GM23338 (cell line): Measurements from ENCODE around the gene KANK4. TPM values are rescaled to one million over a fixed set of nuclear protein-coding genes. Genes with fewer than 3 reads are reported as not detected.

Experiments used
- ATAC-seq: fragments of 200-7000 bp; cut with Tn5 transposase; 3 replicates; pipeline ENCODE4 v1.9.1; 2020
- DNase-seq: peaks from one replicate; pipeline ENCODE4 v3.0.0-alpha.2; 2015; ENCODE audit warnings: low spot score
- H2AFZ ChIP-seq: fragments of 200-600 bp; sonication (generic); 2 replicates; pipeline ENCODE4 v1.8.0; 2016; ENCODE audit warnings: antibody characterized with exemption, mild to moderate bottlenecking, moderate library complexity
- H3F3A ChIP-seq: fragments of 200-600 bp; sonication (generic); replicated peaks from 2 replicates; pipeline ENCODE4 v1.8.0; 2017; ENCODE audit warnings: antibody characterized with exemption, mixed run types, low read depth
- H3K27ac ChIP-seq: fragments of 200-600 bp; sonication (generic); 2 replicates; pipeline ENCODE4 v1.6.1; 2016; ENCODE audit warnings: low read depth
- H3K27me3 ChIP-seq: fragments of 200-600 bp; sonication (generic); 2 replicates; pipeline ENCODE4 v1.8.0; 2016; ENCODE audit warnings: mild to moderate bottlenecking, mixed run types, moderate library complexity; ENCODE audit not compliant: insufficient read depth
- H3K36me3 ChIP-seq: fragments of 200-600 bp; sonication (generic); 2 replicates; pipeline ENCODE4 v1.8.0; 2016; ENCODE audit warnings: mild to moderate bottlenecking; ENCODE audit not compliant: insufficient read depth
- H3K4me1 ChIP-seq: fragments of 200-600 bp; sonication (generic); 2 replicates; pipeline ENCODE4 v1.8.0; 2016; ENCODE audit warnings: mild to moderate bottlenecking, moderate library complexity; ENCODE audit not compliant: insufficient read depth
- H3K4me2 ChIP-seq: fragments of 200-600 bp; sonication (generic); 2 replicates; pipeline ENCODE4 v1.7.1; 2017; ENCODE audit warnings: mixed run types
- H3K4me3 ChIP-seq: fragments of 200-600 bp; sonication (generic); 2 replicates; pipeline ENCODE4 v1.6.1; 2016; ENCODE audit warnings: mixed run types
- H3K79me2 ChIP-seq: fragments of 200-600 bp; sonication (generic); replicated peaks from 2 replicates; pipeline ENCODE4 v1.8.0; 2017; ENCODE audit warnings: mild to moderate bottlenecking; ENCODE audit not compliant: insufficient read depth
- H3K9me2 ChIP-seq: fragments of 200-600 bp; sonication (generic); 2 replicates; pipeline ENCODE4 v1.8.0; 2017; ENCODE audit not compliant: insufficient read depth
- H4K20me1 ChIP-seq: fragments of 200-600 bp; sonication (generic); replicated peaks from 2 replicates; pipeline ENCODE4 v1.8.0; 2017; ENCODE audit warnings: mild to moderate bottlenecking; ENCODE audit not compliant: insufficient read depth
- H3K27ac Mint-ChIP-seq: 2 replicates; pipeline ENCODE4 v1.8.0; 2020; ENCODE audit warnings: inconsistent platforms, mild to moderate bottlenecking, moderate library complexity, mixed read lengths
- H3K27me3 Mint-ChIP-seq: 3 replicates; pipeline ENCODE4 v1.8.0; 2022; ENCODE audit warnings: low read depth, mild to moderate bottlenecking, moderate library complexity, mixed read lengths, inconsistent platforms; ENCODE audit not compliant: insufficient read depth, poor library complexity
- H3K36me3 Mint-ChIP-seq: 3 replicates; pipeline ENCODE4 v1.8.0; 2021; ENCODE audit warnings: low read depth, mild to moderate bottlenecking, inconsistent platforms, moderate library complexity, mixed read lengths
- H3K4me1 Mint-ChIP-seq: 3 replicates; pipeline ENCODE4 v1.8.0; 2020; ENCODE audit warnings: mild to moderate bottlenecking, inconsistent platforms, mixed read lengths
- H3K4me3 Mint-ChIP-seq: 3 replicates; pipeline ENCODE4 v1.8.0; 2021; ENCODE audit warnings: moderate library complexity, mild to moderate bottlenecking, inconsistent platforms, mixed read lengths
- H3K9me3 Mint-ChIP-seq: 3 replicates; pipeline ENCODE4 v1.8.0; 2020; ENCODE audit warnings: moderate library complexity, mild to moderate bottlenecking, inconsistent platforms, mixed read lengths
- CREB1 ChIP-seq: fragments of 250-450 bp; sonication (Bioruptor Pico); IDR thresholded peaks from 2 replicates; pipeline ENCODE4 v1.5.0; 2020; ENCODE audit warnings: low read depth, mild to moderate bottlenecking, moderate library complexity
- EZH2phosphoT487 ChIP-seq: fragments of 200-600 bp; sonication (generic); IDR thresholded peaks from one replicate; pipeline ENCODE4 v1.8.1; 2018; ENCODE audit warnings: antibody characterized with exemption; ENCODE audit not compliant: unreplicated experiment
- JUNB ChIP-seq: IDR thresholded peaks from one replicate; pipeline ENCODE4 v1.6.1; 2016; ENCODE audit warnings: antibody characterized with exemption; ENCODE audit not compliant: unreplicated experiment
- STAT1 ChIP-seq: IDR thresholded peaks from one replicate; pipeline ENCODE4 v1.6.1; 2016; ENCODE audit warnings: antibody characterized with exemption; ENCODE audit not compliant: unreplicated experiment
- ZNF114 ChIP-seq: fragments of 250-450 bp; sonication (Bioruptor Pico); IDR thresholded peaks from 2 replicates; pipeline ENCODE4 v1.5.0; 2020; ENCODE audit warnings: mild to moderate bottlenecking, moderate library complexity
- ZNF331 ChIP-seq: fragments of 250-450 bp; sonication (Bioruptor Pico); IDR thresholded peaks from 2 replicates; pipeline ENCODE4 v1.5.0; 2020; ENCODE audit warnings: low read depth, mild to moderate bottlenecking, moderate library complexity
- polyA plus RNA-seq: library from polyadenylated mRNA; unstranded; fragments of >200 nt; fragmentation: Nextera tagmentation; extraction: Ambion mirVana; gene quantifications from 2 replicates; pipeline ENCODE4 v1.2.1, GENCODE V29; 2016
- total RNA-seq: library from RNA; depleted of rRNA; stranded (reverse); fragments of >200 nt; shearing (Covaris generic); gene quantifications from 2 replicates; pipeline ENCODE4 v1.2.3, GENCODE V29; 2014
- TF ChIP-seq, protein P1 (sequence below): fragments of 250-450 bp; sonication (Bioruptor Pico); IDR thresholded peaks from 2 replicates; pipeline ENCODE4 v1.5.0; 2020; ENCODE audit warnings: mild to moderate bottlenecking, moderate library complexity
- TF ChIP-seq, protein P2 (sequence below): IDR thresholded peaks from 2 replicates; pipeline ENCODE4 v1.6.1; 2016; ENCODE audit warnings: antibody characterized with exemption

The KANK4 gene
- total and polyA plus RNA-seq, 2 experiments from 2014 or later = 0.31 to 0.42 TPM

DNA sequence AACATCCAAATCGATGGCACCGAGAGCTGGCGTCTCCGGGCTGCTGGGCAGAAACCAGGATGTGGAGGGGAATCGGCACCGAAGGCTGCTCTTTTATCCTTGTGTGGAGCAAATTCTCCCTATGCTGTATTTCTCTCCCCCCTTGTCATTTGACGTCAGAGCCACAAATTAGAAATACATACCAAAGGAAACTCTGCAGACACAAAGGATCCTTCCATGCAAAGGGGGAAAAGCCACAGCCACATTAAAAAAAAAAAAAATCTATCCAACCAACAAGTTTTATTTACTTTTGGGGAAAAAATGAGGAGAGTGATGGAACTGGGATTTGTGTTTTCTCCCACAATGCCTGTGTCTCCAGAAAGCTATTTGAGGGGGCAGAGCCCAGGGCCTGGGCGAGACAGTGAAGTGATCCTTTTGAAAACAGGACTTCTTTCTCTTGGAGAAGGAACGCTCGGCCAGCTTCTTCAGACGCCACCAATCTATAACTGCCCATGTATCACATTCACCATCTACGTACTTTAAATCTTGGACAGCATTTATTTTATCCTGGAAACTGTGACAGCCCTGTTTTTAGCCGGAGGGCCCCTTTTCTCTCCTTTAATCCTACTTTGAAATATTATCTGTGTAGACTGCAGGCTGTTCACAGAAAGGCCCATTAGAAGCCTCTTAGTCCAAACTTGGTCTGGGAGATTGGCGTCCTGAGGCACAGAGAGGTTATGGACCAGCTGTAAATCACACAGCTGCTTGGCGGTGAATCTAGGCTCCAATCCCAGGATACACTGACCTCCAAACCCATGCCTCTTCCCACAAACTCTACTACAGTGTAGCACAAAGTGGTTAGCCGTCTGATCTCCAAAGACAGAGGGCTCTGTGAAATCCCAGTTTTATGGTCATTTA, 4.5 kb downstream of the KANK4 start (continued):
- TF ChIP-seq, protein P1, sequence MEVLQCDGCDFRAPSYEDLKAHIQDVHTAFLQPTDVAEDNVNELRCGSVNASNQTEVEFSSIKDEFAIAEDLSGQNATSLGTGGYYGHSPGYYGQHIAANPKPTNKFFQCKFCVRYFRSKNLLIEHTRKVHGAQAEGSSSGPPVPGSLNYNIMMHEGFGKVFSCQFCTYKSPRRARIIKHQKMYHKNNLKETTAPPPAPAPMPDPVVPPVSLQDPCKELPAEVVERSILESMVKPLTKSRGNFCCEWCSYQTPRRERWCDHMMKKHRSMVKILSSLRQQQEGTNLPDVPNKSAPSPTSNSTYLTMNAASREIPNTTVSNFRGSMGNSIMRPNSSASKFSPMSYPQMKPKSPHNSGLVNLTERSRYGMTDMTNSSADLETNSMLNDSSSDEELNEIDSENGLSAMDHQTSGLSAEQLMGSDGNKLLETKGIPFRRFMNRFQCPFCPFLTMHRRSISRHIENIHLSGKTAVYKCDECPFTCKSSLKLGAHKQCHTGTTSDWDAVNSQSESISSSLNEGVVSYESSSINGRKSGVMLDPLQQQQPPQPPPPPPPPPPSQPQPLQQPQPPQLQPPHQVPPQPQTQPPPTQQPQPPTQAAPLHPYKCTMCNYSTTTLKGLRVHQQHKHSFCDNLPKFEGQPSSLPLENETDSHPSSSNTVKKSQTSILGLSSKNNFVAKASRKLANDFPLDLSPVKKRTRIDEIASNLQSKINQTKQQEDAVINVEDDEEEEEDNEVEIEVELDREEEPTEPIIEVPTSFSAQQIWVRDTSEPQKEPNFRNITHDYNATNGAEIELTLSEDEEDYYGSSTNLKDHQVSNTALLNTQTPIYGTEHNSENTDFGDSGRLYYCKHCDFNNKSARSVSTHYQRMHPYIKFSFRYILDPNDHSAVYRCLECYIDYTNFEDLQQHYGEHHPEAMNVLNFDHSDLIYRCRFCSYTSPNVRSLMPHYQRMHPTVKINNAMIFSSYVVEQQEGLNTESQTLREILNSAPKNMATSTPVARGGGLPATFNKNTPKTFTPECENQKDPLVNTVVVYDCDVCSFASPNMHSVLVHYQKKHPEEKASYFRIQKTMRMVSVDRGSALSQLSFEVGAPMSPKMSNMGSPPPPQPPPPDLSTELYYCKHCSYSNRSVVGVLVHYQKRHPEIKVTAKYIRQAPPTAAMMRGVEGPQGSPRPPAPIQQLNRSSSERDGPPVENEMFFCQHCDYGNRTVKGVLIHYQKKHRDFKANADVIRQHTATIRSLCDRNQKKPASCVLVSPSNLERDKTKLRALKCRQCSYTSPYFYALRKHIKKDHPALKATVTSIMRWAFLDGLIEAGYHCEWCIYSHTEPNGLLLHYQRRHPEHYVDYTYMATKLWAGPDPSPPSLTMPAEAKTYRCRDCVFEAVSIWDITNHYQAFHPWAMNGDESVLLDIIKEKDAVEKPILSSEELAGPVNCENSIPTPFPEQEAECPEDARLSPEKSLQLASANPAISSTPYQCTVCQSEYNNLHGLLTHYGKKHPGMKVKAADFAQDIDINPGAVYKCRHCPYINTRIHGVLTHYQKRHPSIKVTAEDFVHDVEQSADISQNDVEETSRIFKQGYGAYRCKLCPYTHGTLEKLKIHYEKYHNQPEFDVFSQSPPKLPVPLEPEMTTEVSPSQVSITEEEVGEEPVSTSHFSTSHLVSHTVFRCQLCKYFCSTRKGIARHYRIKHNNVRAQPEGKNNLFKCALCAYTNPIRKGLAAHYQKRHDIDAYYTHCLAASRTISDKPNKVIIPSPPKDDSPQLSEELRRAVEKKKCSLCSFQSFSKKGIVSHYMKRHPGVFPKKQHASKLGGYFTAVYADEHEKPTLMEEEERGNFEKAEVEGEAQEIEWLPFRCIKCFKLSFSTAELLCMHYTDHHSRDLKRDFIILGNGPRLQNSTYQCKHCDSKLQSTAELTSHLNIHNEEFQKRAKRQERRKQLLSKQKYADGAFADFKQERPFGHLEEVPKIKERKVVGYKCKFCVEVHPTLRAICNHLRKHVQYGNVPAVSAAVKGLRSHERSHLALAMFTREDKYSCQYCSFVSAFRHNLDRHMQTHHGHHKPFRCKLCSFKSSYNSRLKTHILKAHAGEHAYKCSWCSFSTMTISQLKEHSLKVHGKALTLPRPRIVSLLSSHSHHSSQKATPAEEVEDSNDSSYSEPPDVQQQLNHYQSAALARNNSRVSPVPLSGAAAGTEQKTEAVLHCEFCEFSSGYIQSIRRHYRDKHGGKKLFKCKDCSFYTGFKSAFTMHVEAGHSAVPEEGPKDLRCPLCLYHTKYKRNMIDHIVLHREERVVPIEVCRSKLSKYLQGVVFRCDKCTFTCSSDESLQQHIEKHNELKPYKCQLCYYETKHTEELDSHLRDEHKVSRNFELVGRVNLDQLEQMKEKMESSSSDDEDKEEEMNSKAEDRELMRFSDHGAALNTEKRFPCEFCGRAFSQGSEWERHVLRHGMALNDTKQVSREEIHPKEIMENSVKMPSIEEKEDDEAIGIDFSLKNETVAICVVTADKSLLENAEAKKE (CRISPR knock-in tag) = no peak
- TF ChIP-seq ZNF114 (CRISPR knock-in tag) = no peak
- no peak for TF ChIP-seq STAT1
- no peak for TF ChIP-seq EZH2phosphoT487
- TF ChIP-seq, protein P2, sequence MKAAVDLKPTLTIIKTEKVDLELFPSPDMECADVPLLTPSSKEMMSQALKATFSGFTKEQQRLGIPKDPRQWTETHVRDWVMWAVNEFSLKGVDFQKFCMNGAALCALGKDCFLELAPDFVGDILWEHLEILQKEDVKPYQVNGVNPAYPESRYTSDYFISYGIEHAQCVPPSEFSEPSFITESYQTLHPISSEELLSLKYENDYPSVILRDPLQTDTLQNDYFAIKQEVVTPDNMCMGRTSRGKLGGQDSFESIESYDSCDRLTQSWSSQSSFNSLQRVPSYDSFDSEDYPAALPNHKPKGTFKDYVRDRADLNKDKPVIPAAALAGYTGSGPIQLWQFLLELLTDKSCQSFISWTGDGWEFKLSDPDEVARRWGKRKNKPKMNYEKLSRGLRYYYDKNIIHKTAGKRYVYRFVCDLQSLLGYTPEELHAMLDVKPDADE = no peak
- no peak for TF ChIP-seq CREB1 (CRISPR knock-in tag)
- no peak for TF ChIP-seq ZNF331 (CRISPR knock-in tag)

DNA sequence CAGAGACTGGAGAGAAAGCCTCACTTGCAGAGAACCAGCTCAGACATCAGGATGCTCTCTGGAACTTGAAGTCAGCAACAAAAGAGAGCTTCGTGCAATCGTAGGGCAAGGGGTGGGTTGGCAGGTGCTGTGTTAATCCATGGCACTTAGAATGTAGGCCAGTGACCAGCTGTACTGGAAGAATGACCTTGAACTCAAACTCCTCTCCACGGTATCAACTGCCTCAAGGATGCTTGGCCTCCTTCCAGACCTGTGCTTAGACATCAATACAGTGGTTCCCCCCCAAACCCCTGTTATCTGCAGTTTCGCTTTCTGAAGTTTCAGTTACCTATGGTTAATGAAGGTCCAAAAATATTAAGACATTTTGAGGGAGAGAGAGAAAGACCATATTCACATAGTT, 6.5 kb downstream of the KANK4 start:
- ATAC-seq (no peak), DNase-seq (no peak)
- H3K36me3 ChIP-seq = no peaks in the 10 kb centered on the region
- Mint-ChIP-seq H3K36me3 (no peaks in the 10 kb centered on the region), H3K4me3 (no peak overlapping the region), H3K27me3 (peaks cover 14% of the 10 kb centered on the region), H3K4me1 (peaks cover 6% of the 10 kb centered on the region), H3K9me3 (no peaks in the 10 kb centered on the region), H3K27ac (no peak overlapping the region)
- H3K27ac ChIP-seq = no peak overlapping the region
- no peaks in the 10 kb centered on the region for H3K79me2 ChIP-seq
- no peak overlapping the region for H3K4me2 ChIP-seq
- peaks cover 17% of the 10 kb centered on the region for H3K27me3 ChIP-seq
- H4K20me1 ChIP-seq = no peaks in the 10 kb centered on the region
- no peak overlapping the region for H2AFZ ChIP-seq
- no peaks in the 10 kb centered on the region; the same call in 1 of the 2 replicates for H3K4me1 ChIP-seq
- H3K9me2 ChIP-seq = peaks cover 8% of the 10 kb centered on the region; the same call in 1 of the 2 replicates
- no peak overlapping the region for H3K4me3 ChIP-seq
- no peaks in the 10 kb centered on the region for H3F3A ChIP-seq
- TF ChIP-seq STAT1 (no peak), ZNF331 (CRISPR knock-in tag) (no peak), EZH2phosphoT487 (no peak), JUNB (no peak)
- TF ChIP-seq, protein P2 = no peak
